Stimulated activated effector memory CD8-positive, alpha-beta T cell treated with anti-CD3 and anti-CD28 coated beads, Interleukin-12 subunit alpha, Interleukin-12 subunit beta, amount 100 ng/mL, for 72 hours (primary cell): ENCODE measurements around the gene TRIM5.
"Not testable (repeated sequence)": the region's sequence is repeated elsewhere in the genome, so short reads cannot be mapped to it uniquely, and the experiment has no call there.

Experiments
- ATAC-seq: fragments of 150-1000 bp; cut with Tn5 transposase; 2 replicates; pipeline ENCODE4 v1.10.0; 2021
- DNase-seq, 2 donors: peaks; one replicate each; pipeline ENCODE4 v3.0.0; 2021 to 2022; ENCODE audit warnings: low spot score in 2 of 2
- H3K27ac Mint-ChIP-seq: one replicate; pipeline ENCODE4 v1.8.0; 2022; ENCODE audit warnings: mild to moderate bottlenecking, mixed read lengths
- H3K36me3 Mint-ChIP-seq: one replicate; pipeline ENCODE4 v1.8.0; 2022; ENCODE audit warnings: mild to moderate bottlenecking, mixed read lengths
- H3K4me1 Mint-ChIP-seq: one replicate; pipeline ENCODE4 v1.8.0; 2022; ENCODE audit warnings: mixed read lengths
- H3K4me3 Mint-ChIP-seq: one replicate; pipeline ENCODE4 v1.8.0; 2022; ENCODE audit warnings: mild to moderate bottlenecking, mixed read lengths
- H3K9me3 Mint-ChIP-seq: one replicate; pipeline ENCODE4 v1.8.0; 2022; ENCODE audit warnings: mixed read lengths

Gene TRIM5

DNA sequence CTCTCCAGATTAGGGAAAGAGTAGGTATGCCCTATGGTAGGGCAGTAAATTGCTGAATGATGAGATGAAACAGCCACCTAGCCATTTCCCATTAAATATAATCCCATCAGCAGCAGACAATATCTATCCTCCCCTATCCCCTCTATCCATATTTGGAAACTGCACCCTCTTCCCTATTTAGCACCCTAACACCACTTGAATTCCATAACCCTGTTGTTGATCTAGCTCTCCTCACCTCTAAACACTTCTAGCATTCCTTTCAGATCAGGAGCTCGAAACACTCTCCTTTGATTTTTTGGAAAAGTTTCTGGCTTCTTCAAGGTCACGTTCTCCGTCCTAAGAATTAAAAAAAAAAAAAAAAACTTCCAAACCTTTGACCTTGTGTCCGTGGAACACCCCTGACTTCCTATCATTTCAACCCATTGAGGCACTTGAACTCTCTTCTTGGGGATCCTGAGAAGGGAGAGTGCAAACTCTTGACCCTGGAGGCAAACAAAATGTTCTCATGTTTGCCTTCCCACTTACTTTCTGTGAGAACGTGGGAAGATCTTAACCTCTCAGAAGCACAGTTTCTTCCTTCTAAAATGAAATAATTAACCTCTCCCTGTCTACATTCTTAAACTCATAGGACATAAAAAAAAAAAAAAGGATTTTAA is 19.0 kb downstream of the TRIM5 start:
- H3K27ac Mint-ChIP-seq, result peak overlapping the region; percentile 33
- DNase-seq (no peak), ATAC-seq (no peak)
- no peaks in the 10 kb centered on the region for H3K4me1 Mint-ChIP-seq
- H3K9me3 Mint-ChIP-seq, result no peaks in the 10 kb centered on the region
- H3K4me3 Mint-ChIP-seq, result no peak overlapping the region
- H3K36me3 Mint-ChIP-seq, result peaks cover 70% of the 10 kb centered on the region

DNA sequence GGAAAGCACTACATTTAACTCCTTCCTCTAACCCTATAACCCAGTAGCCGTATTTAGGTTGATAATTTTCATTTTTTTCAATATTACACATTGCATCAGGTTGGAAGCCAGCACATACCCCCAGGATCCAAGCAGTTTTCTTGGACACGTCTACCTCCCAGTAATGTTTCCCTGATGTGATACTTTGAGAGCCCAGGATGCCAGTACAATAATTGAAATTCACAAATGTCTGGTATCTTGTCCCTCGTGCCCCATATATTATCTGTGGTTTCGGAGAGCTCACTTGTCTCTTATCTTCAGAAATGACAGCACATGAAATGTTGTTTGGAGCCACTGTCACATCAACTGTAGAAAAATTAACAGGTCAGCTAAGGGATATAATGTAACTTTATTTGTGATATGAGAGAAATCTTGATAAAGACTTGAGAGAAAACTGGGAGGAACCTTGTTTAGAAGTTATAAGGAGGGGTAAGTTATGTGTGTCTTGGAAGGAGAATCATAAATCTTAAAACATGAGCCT is 19.8 kb downstream of the TRIM5 start:
- H3K36me3 Mint-ChIP-seq, result peaks cover 62% of the 10 kb centered on the region
- no peaks in the 10 kb centered on the region for H3K4me1 Mint-ChIP-seq
- no peak for DNase-seq
- H3K9me3 Mint-ChIP-seq, result no peaks in the 10 kb centered on the region
- no peak overlapping the region for H3K4me3 Mint-ChIP-seq
- no peak for ATAC-seq
- no peak overlapping the region for H3K27ac Mint-ChIP-seq

DNA sequence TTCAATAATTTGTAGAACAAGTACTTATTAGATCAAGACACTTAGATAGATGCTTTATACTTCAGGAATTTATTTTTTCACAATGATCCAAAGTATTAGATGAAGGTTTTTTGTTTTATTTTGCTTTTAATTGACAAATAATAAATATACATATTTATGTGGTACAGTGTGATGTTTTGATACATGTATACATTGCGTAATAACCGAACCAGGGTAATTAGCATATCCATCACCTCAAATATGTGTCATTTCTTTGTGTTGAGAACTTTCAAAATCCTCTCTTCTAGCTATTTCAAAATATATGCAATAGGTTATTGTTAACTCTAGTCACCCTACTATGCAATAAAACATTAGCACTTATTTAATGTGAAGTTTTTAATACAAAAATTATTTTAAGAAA is 21.4 kb downstream of the TRIM5 start:
- Mint-ChIP-seq H3K4me3 (no peak overlapping the region), H3K4me1 (no peaks in the 10 kb centered on the region), H3K36me3 (peaks cover 47% of the 10 kb centered on the region), H3K9me3 (no peaks in the 10 kb centered on the region), H3K27ac (no peak overlapping the region)
- DNase-seq (no peak), ATAC-seq (no peak)

DNA sequence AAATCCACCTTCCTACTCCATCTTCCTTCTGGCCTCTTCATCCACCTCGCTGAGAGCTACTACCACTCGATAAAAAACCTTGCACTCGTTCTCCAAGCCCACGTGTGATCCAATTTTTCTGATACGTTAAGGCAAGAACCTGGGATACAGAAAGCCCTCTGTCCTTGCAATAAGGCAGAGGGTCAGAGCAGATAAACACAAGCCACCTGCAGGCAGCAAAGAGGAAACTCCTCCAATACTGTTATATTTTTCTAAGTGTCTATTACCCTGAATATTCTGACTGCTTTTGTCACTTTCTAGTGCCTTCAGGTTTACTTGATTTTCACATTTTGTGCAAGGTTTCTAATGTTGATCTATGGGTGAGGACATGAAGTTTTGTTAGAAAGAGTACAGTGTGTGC is 26.6 kb downstream of the TRIM5 start:
- DNase-seq (no peak), ATAC-seq (no peak)
- H3K9me3 Mint-ChIP-seq, result no peaks in the 10 kb centered on the region

DNA sequence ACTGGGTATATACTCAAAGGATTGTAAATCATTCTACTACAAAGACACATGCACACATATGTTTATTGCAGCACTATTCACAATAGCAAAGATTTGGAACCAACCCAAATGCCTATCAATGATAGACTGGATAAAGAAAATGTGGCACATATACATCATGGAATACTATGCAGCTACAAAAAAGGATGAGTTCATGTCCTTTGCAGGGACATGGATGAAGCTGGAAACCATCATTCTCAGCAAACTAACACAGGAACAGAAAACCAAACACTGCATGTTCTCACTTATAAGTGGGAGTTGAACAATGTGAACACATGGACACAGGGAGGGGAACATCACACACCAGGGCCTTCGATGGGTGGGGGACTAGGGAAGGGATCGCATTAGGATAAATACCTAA is 27.9 kb downstream of the TRIM5 start:
- ATAC-seq, H3K27ac Mint-ChIP-seq, H3K4me3 Mint-ChIP-seq, H3K9me3 Mint-ChIP-seq, H3K36me3 Mint-ChIP-seq, DNase-seq, H3K4me1 Mint-ChIP-seq: not testable (repeated sequence)

More for the DNA sequence above, 26.6 kb downstream of the TRIM5 start:
- Mint-ChIP-seq H3K4me1 (no peaks in the 10 kb centered on the region), H3K27ac (no peak overlapping the region), H3K36me3 (no peaks in the 10 kb centered on the region), H3K4me3 (no peak overlapping the region)

DNA sequence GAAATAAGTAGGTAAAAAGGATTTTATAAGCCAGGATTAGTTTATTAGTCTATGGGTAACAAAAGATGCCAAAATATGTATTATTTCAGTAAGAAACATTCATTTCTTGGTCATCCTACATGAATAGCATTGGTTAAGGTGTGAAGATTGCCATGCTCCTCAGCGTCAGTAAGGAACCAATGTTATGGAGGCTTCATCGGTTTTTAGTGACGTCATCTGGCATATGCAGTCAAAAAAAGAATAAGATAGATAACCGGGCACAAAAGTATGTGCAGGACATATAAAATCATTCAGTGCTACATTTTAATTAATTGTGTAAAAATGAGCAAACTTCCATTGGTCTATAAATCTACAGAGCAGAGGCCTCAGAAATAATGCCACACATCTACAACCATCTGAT is 29.4 kb downstream of the TRIM5 start:
- Mint-ChIP-seq H3K4me3 (no peak overlapping the region), H3K36me3 (no peaks in the 10 kb centered on the region), H3K9me3 (peaks cover 2% of the 10 kb centered on the region), H3K4me1 (no peaks in the 10 kb centered on the region), H3K27ac (no peak overlapping the region)
- no peak for DNase-seq
- no peak for ATAC-seq

DNA sequence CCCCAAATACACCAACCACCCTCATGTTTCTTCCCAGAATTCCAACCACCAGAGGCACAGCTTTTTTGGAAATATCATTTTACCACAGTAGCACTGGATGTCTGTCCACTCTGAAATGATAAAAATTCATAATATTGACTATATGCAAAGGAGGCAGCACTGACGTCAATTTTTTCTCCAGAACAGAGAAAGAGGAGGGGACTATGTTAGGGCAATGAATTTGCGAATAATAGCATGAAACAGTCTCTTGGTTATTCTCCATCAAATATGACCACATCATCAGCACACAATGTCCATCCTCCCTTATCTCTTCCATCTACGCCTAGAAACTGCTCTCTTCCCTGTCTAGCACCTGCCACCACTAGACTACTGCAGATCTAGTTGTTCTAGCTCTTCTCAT is 38.7 kb downstream of the TRIM5 start:
- Mint-ChIP-seq H3K27ac (no peak overlapping the region), H3K4me3 (no peak overlapping the region), H3K9me3 (no peaks in the 10 kb centered on the region), H3K4me1 (no peaks in the 10 kb centered on the region), H3K36me3 (peaks cover 20% of the 10 kb centered on the region)
- no peak for ATAC-seq
- no peak for DNase-seq

DNA sequence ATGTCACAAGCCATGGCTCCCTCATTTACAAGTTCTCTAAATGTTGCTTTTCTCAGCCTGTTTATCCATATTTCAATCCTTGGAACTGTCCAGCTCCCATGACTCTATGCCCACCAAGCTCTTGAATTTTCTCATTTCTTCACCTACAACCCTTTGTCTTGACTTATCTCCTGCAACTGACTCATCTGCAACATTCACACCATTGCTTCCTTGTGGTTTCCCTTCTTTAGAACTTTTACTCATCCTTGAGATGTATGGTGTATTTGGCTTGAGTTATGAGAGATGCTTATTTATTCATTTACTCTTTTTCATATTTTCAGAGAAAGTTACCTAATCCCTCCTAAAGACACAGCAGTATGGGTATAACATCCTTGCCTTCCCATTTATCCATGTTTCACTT is 41.3 kb downstream of the TRIM5 start:
- Mint-ChIP-seq H3K36me3 (peaks cover 20% of the 10 kb centered on the region), H3K27ac (no peak overlapping the region), H3K9me3 (no peaks in the 10 kb centered on the region), H3K4me1 (no peaks in the 10 kb centered on the region), H3K4me3 (no peak overlapping the region)
- no peak for DNase-seq
- peak; percentile 97 for ATAC-seq

DNA sequence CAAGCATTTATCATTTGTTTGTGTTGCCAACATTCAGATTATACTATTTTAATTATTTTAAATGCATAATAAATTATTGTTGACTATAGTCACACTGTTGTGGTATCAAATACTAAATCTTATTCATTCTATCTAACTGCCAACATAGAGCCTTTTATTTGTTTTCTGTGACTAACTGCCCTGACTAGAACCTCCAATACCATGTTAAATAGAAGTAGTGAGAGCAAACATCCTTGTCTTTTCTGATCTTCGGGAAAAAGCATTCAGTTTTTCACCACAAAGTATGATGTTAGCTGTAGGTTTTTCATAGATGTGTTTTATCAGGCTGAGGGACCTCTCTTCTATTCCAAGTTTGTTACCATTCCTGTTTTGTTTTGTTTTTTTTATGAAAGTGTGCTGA is 44.9 kb downstream of the TRIM5 start:
- H3K4me3 Mint-ChIP-seq, result no peak overlapping the region
- ATAC-seq, result no peak
- H3K27ac Mint-ChIP-seq, result no peak overlapping the region
- DNase-seq, result no peak
- peaks cover 40% of the 10 kb centered on the region for H3K36me3 Mint-ChIP-seq
- H3K9me3 Mint-ChIP-seq, result no peaks in the 10 kb centered on the region
- no peaks in the 10 kb centered on the region for H3K4me1 Mint-ChIP-seq

DNA sequence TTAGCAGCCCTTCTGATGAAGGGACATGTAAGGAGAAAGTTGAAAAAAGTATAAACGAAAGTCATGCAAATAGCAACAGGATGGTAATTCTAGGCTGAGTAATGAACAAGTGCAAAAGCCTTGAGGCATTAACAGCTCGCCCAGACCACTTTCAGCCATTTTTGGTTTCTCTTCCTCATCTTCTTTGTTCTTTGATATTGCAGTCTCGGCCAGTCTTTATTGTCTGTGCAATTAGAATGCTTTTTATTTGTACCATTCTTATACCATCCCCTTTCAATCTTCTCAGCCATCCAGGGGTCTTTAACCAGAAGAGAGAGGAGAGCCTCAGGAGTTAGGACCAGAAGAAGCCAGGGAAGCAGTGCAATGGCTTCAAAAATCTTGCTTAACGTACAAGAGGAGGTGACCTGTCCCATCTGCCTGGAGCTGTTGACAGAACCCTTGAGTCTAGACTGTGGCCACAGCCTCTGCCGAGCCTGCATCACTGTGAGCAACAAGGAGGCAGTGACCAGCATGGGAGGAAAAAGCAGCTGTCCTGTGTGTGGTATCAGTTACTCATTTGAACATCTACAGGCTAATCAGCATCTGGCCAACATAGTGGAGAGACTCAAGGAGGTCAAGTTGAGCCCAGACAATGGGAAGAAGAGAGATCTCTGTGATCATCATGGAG is 52.8 kb downstream of the TRIM5 start:
- Mint-ChIP-seq H3K27ac (peak overlapping the region; percentile 35), H3K4me1 (peaks cover 25% of the 10 kb centered on the region), H3K36me3 (peaks cover 41% of the 10 kb centered on the region), H3K9me3 (no peaks in the 10 kb centered on the region), H3K4me3 (no peak overlapping the region)
- ATAC-seq, result no peak
- no peak for DNase-seq

DNA sequence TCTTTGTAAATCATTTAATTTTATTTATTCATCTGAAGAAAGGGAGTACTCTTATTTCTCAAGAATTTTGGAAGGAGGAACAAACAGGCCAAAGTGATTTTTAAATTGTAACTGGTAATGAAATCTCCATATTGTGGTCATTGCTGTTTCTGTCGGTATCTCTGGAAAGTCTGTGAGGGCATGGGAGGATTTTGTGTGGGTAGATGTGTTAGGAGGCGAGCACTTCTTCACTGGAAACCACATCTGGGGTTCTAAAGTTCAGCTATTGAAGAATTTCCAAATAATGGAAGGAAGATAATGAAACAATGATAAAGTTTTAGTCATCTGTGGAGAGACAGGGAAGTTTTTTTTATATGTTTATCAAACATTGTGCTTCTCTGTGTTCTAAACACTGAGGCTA is 53.5 kb downstream of the TRIM5 start:
- peaks cover 32% of the 10 kb centered on the region for H3K4me1 Mint-ChIP-seq
- H3K36me3 Mint-ChIP-seq, result peaks cover 36% of the 10 kb centered on the region
- ATAC-seq (no peak), DNase-seq (no peak)
- no peaks in the 10 kb centered on the region for H3K9me3 Mint-ChIP-seq
- H3K27ac Mint-ChIP-seq, result peak overlapping the region; percentile 35
- no peak overlapping the region for H3K4me3 Mint-ChIP-seq

DNA sequence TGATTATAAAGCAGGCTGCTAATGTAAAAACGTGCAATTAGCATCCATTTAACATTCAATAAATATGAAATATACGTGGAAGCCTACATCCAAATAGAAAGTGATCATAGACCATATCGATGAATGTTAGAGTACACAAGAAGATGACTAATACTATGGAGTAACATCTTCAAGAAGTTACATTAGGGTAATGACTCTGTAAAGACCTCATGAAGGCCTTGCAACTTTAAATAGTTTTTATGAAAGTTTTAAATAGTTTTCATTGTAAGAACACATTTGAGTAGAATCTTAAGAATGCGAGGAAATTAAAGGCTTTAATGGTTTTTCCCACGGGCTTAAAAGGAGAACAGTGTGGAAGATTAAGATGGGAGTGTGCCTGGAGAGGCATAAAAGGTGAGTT is 58.7 kb downstream of the TRIM5 start:
- Mint-ChIP-seq H3K4me1 (peaks cover 31% of the 10 kb centered on the region), H3K4me3 (peak overlapping the region; percentile 71), H3K9me3 (no peaks in the 10 kb centered on the region), H3K27ac (peak overlapping the region; percentile 79), H3K36me3 (no peaks in the 10 kb centered on the region)
- ATAC-seq (no peak), DNase-seq (no peak)

DNA sequence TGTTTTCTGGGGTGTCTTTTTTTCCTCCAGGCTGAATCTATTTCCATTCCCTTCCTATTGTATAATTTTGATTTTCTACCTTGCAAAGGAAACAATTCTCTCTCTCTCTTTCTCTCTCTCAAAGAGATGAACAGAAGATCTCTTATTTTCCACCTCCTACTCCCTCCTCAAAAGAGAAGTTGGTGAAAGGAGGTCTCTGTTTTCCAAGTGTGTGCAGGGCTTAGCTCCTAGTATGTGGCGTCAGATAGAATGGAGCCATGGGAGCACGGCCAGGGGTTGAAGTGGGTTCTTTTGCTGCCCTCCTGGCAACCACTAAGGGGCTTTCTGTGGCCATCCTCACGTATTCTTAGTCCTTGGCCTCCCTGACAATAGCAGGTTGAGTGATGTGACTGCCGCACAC is 59.6 kb downstream of the TRIM5 start:
- H3K27ac Mint-ChIP-seq, result peak overlapping the region; percentile 79
- peaks cover 31% of the 10 kb centered on the region for H3K4me1 Mint-ChIP-seq
- H3K36me3 Mint-ChIP-seq, result no peaks in the 10 kb centered on the region
- no peaks in the 10 kb centered on the region for H3K9me3 Mint-ChIP-seq
- H3K4me3 Mint-ChIP-seq, result peak overlapping the region; percentile 71
- no peak for ATAC-seq
- DNase-seq, result no peak

DNA sequence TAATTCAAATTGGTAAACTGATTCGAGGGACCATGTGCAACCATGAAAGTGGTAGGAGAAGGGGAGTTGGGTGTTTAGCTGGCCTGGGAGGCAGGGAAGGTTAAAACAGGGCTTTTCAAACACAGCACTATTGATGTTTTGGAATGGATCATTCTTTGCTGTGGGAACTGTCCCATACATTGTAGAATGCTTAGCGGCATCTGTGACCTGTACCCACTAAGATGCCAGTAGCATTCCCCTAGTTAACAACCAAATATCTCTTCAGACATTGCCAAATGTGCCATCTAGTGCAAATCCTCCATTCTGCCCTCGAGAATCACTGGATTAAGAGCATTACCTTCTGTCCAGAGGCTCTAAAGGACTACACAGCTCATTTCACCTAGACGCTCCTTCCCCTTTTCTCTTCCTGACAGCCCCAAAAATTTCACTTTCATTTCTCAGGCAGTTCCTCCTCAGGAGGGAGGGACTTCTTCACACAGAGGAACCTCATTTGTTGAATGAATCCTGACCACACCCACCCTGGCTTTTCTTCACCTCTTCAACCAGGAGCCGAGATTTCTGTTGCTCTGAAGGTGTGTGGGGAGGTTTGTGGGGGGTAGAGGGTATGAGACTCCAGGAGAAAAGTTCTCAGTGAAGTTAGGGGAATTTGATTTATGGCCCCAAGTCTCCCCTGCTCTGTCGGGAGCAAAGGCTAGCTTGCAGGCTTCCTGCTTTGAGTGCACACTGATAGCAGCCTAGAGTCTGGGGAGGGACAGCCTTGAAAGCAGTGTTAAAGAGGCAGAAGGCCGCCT is 60.2 kb downstream of the TRIM5 start, which contains the start of gene TRIM34:
TRIM34 (plus strand) TSS at position 513 of the 791 bp plus-strand sequence. CDS start 7,331 bp downstream, outside the sequence.
- Mint-ChIP-seq H3K9me3 (no peaks in the 10 kb centered on the region), H3K4me3 (peak within 1 kb of the TSS; percentile 71), H3K27ac (peak within 1 kb of the TSS; percentile 79), H3K36me3 (no peaks in the 10 kb centered on the region), H3K4me1 (peaks cover 31% of the 10 kb centered on the region)
- peak; percentile 94 for ATAC-seq
- DNase-seq, result peak; percentile 26 to 77

DNA sequence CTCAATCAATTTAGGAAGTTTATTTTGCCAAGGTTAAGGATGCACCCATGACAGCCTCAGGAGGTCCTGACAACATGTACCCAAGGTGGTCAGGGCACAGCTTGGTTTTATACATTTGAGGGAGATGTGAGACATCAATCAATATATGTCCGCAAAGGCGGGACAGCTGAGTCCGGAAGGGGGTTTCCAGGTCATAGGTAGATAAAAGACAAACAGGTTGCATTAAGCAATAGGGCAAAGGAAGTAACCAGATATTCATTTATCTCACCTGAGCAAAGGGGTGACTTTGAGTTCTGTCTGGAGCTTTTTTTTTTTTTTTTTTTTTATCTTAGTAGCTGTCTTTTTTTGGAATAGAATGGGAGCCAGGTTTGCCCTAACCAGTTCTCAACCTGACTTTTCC is 62.1 kb downstream of the TRIM5 start:
- Mint-ChIP-seq H3K27ac (no peak overlapping the region), H3K36me3 (no peaks in the 10 kb centered on the region), H3K4me3 (no peak overlapping the region), H3K4me1 (peaks cover 30% of the 10 kb centered on the region), H3K9me3 (no peaks in the 10 kb centered on the region)
- ATAC-seq (no peak), DNase-seq (peak in 1 of 2 donors; percentile 17)
